SU-DHL-6 (cell line): ENCODE data around the gene FIGLA.
A peak's percentile ranks its signal among the peaks of the same experiment; 100 is the strongest.

Experiments used
- H2AFZ ChIP-seq: fragments of 200-600 bp; sonication (generic); 2 replicates; pipeline ENCODE4 v1.6.1; 2014; ENCODE audit warnings: low read depth, mild to moderate bottlenecking, moderate library complexity, mixed read lengths, antibody characterized with exemption, low read length; ENCODE audit not compliant: severe bottlenecking
- H3F3A ChIP-seq: fragments of 200-600 bp; shearing (Covaris generic); 2 replicates; pipeline ENCODE4 v1.6.0; 2016; ENCODE audit warnings: antibody characterized with exemption, mild to moderate bottlenecking; ENCODE audit not compliant: insufficient read depth
- H3K27ac ChIP-seq: fragments of 200-600 bp; sonication (generic); 2 replicates; pipeline ENCODE4 v1.5.1; 2016; ENCODE audit warnings: low read depth, mild to moderate bottlenecking, low read length, moderate library complexity, mixed read lengths
- H3K27me3 ChIP-seq: fragments of 200-600 bp; sonication (generic), shearing (Covaris generic); 2 replicates; pipeline ENCODE4 v1.6.0; 2014; ENCODE audit warnings: mild to moderate bottlenecking, low read length
- H3K36me3 ChIP-seq: fragments of 200-600 bp; sonication (generic); 2 replicates; pipeline ENCODE4 v1.6.1; 2014; ENCODE audit warnings: mild to moderate bottlenecking, low read length, mixed read lengths
- H3K4me2 ChIP-seq: fragments of 300-600, 200-600 bp; shearing (Covaris generic), sonication (generic); 2 replicates; pipeline ENCODE4 v1.6.0; 2014; ENCODE audit warnings: low read length, low read depth, mild to moderate bottlenecking; ENCODE audit not compliant: poor library complexity, severe bottlenecking
- H3K4me3 ChIP-seq: fragments of 200-600 bp; sonication (generic); 2 replicates; pipeline ENCODE4 v1.5.1; 2014; ENCODE audit warnings: antibody characterized with exemption, low read length, mild to moderate bottlenecking, mixed read lengths; ENCODE audit not compliant: insufficient read depth, poor library complexity, severe bottlenecking
- H3K79me2 ChIP-seq: fragments of 200-600 bp; sonication (generic); 2 replicates; pipeline ENCODE4 v1.6.1; 2014; ENCODE audit warnings: mild to moderate bottlenecking, low read length, moderate library complexity; ENCODE audit not compliant: insufficient read depth
- H3K9ac ChIP-seq: fragments of 200-600 bp; sonication (generic); 2 replicates; pipeline ENCODE4 v1.7.0; 2014; ENCODE audit warnings: mild to moderate bottlenecking, low read length
- H3K9me2 ChIP-seq: fragments of 200-600 bp; sonication (generic); replicated peaks from 2 replicates; pipeline ENCODE4 v1.6.1; 2014; ENCODE audit warnings: low read length; ENCODE audit not compliant: insufficient read depth
- H3K9me3 ChIP-seq: fragments of 200-600 bp; sonication (generic); 2 replicates; pipeline ENCODE4 v1.6.1; 2014; ENCODE audit warnings: low read length, mixed read lengths; ENCODE audit not compliant: insufficient read depth
- H4K20me1 ChIP-seq: fragments of 200-600 bp; sonication (generic); 2 replicates; pipeline ENCODE4 v1.6.1; 2014; ENCODE audit warnings: low read depth, mild to moderate bottlenecking, antibody characterized with exemption, low read length, moderate library complexity, mixed read lengths
- CTCF ChIP-seq: fragments of 200-600 bp; sonication (generic); IDR thresholded peaks from one replicate; pipeline ENCODE4 v1.5.1; 2017; ENCODE audit warnings: antibody characterized with exemption, mild to moderate bottlenecking, low read length, moderate library complexity; ENCODE audit not compliant: insufficient read depth, poor library complexity, severe bottlenecking
- EZH2phosphoT487 ChIP-seq: fragments of 200-600 bp; sonication (generic), shearing (Covaris generic); conservative IDR thresholded peaks from 2 replicates; pipeline ENCODE4 v1.6.1; 2018; ENCODE audit warnings: mild to moderate bottlenecking, antibody characterized with exemption, low read length, moderate library complexity, mixed read lengths

FIGLA gene

GRCh38 chr2:70768590-70769085 lies 21.8 kb downstream of the FIGLA start:
- H3K36me3 ChIP-seq, result no peaks in the 10 kb centered on the region
- H3K79me2 ChIP-seq, result no peaks in the 10 kb centered on the region
- no peak overlapping the region for H3K9ac ChIP-seq
- H3K27me3 ChIP-seq, result no peaks in the 10 kb centered on the region
- H4K20me1 ChIP-seq, result no peaks in the 10 kb centered on the region
- peak overlapping the region; percentile 26 for H3K4me2 ChIP-seq
- H3K27ac ChIP-seq, result no peak overlapping the region
- no peak for TF ChIP-seq EZH2phosphoT487
- TF ChIP-seq CTCF, result no peak
- no peak overlapping the region for H3K4me3 ChIP-seq
- no peaks in the 10 kb centered on the region for H3K9me3 ChIP-seq
- H3F3A ChIP-seq, result no peaks in the 10 kb centered on the region; the same call in 1 of the 2 replicates
- H3K9me2 ChIP-seq, result no peaks in the 10 kb centered on the region
- no peak overlapping the region for H2AFZ ChIP-seq

GRCh38 chr2:70767699-70768589 lies 22.5 kb downstream of the FIGLA start, which contains the start of gene ADD2:
Gene ADD2 (minus strand): TSS chr2:70768200. CDS start chr2:70706408, 61,792 bp downstream.
- TF ChIP-seq CTCF (no peak), EZH2phosphoT487 (0 out of 2 replicates have a peak, but pooled peaks have one; percentile 20)
- Histone ChIP-seq H3K4me2 (peak within 1 kb of the TSS; percentile 56), H3K9me3 (no peaks in the 10 kb centered on the region), H3K4me3 (peak within 1 kb of the TSS; percentile 49), H3K9ac (peak within 1 kb of the TSS; percentile 52), H3K27ac (no peak within 1 kb of the TSS), H2AFZ (peak within 1 kb of the TSS; percentile 49), H3K9me2 (no peaks in the 10 kb centered on the region), H3F3A (no peaks in the 10 kb centered on the region; the same call in 1 of the 2 replicates), H3K36me3 (no peaks in the 10 kb centered on the region), H3K27me3 (no peaks in the 10 kb centered on the region), H3K79me2 (no peaks in the 10 kb centered on the region), H4K20me1 (no peaks in the 10 kb centered on the region)

GRCh38 chr2:70767079-70767698 lies 23.3 kb downstream of the FIGLA start:
- peak overlapping the region; percentile 52 for H3K9ac ChIP-seq
- H3K27me3 ChIP-seq, result no peaks in the 10 kb centered on the region
- no peaks in the 10 kb centered on the region for H3K79me2 ChIP-seq
- no peaks in the 10 kb centered on the region for H3K9me3 ChIP-seq
- TF ChIP-seq CTCF (no peak), EZH2phosphoT487 (no peak)
- H3K9me2 ChIP-seq, result no peaks in the 10 kb centered on the region
- H3K27ac ChIP-seq, result no peak overlapping the region
- H3F3A ChIP-seq, result no peaks in the 10 kb centered on the region; the same call in 1 of the 2 replicates
- no peaks in the 10 kb centered on the region for H4K20me1 ChIP-seq
- peak overlapping the region; percentile 56 for H3K4me2 ChIP-seq
- peak overlapping the region; percentile 49 for H3K4me3 ChIP-seq
- H2AFZ ChIP-seq, result peak overlapping the region; percentile 49
- no peaks in the 10 kb centered on the region for H3K36me3 ChIP-seq
